ENCODE results near the gene ADGRB2.

Gene ADGRB2

DNA sequence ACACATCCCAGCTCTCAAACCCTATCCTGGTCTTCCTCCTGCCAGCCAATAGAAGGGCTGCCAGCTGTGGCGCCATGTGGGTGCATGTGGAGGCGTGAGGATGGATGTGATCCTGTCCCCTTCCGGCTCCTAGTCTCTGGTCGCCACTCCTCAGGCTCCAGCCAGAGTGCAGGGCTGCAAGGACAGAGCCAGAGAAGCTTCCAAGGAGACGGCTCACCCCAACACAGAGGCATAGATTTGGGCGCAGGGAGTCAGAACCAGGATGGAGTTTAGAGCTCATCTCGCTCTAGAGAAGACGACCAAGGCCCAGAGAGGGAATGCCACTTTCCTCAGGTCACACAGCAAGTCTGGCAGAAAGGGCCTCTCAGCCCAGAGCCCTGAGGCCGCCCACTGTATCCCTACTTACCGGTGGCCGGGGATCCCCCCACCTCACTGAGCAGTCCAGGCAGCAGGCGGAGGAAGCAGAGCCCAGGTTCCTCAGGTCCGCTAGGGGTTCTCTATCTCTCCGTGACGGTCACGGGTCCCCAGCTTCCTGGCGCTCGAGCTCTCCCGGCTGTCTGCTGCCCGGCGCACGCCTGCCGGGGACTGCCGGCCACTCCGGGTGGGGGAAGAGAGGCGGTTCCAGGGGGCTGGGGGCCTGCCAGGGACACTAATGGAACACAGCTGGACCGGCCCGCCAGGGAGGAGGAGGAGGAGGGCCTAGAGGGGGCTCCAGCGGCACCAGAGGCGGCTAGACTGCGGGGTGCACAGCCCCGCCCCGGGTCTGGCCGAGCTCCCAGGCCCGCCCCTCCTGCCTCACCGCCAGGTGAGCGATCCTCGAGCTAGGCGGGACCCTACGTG, 60.5 kb downstream of the ADGRB2 start, which contains the start of gene COL16A1:
COL16A1 (minus strand) TSS at position 587 of the 840 bp plus-strand sequence. CDS start 1,824 bp downstream, outside the sequence.
- no peak for DNase-seq (ENCODE audit: low read depth in 2 of 2)

- DNase-seq (ENCODE audit: low read depth in 2 of 2): no peak
Measured at GRCh38 chr1:31702836-31703404, 61.2 kb downstream of the ADGRB2 start.

DNA sequence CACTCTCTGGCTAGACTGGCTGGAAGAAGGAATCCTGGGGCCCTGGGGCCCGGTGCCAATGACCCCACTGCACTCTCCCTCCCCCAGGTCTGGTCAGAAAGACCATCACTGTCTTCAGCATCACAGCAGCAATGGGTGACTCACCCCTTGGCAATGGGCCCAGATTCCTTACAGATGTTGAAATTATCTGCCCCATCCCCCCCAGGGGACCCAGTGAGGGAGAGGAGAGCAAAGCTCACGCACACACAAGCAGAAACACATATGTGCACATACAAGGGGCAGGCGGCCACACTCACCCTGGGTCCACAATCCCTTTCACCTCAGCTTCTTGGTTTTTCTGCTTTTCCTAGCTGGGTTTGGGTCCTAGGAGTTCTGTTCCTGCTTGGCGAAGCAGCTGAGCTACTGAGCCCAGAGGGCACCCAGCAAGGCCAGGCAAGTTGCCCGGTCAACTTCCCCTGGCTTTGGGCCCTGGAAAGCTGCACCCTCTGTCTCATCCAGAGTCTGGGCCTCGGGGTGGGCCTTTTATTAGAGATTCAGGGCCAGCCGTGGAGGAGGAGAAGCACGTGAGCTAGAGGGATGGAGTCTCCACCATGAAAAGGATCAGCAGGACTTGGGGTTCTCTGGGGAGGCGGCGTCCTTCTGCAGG, 62.9 kb downstream of the ADGRB2 start:
- DNase-seq (ENCODE audit: low read depth in 2 of 2): no peak

- no peak for DNase-seq (ENCODE audit: low read depth in 2 of 2)
Measured at GRCh38 chr1:31700468-31701090, 63.6 kb downstream of the ADGRB2 start.

GRCh38 chr1:31699341-31699891, 64.7 kb downstream of the ADGRB2 start:
- DNase-seq (ENCODE audit: low read depth in 2 of 2): no peak

GRCh38 chr1:31697369-31697984, 66.7 kb downstream of the ADGRB2 start:
- DNase-seq (ENCODE audit: low read depth in 2 of 2): no peak

- no peak for DNase-seq (ENCODE audit: low read depth in 2 of 2)
Measured at GRCh38 chr1:31696242-31696641, 67.9 kb downstream of the ADGRB2 start.

GRCh38 chr1:31695327-31695726, 68.8 kb downstream of the ADGRB2 start:
- no peak for DNase-seq (ENCODE audit: low read depth in 2 of 2)

DNA sequence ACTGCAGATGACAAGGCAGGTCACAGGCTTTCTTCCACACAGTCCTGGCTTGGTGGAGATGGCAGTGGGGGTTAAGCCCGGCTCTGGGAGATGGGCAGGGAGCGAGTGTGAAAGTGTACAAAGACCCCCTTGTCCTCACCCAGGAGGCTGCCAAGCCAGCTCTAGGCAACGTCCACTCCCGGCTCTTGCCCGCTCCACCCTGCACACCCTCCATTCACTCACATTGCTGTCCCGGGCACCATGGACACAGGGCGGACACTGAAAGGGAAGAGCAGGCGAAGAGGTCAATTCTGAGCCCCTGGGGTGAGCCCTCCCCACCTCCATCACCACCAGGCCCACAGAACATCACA, 69.2 kb downstream of the ADGRB2 start:
- DNase-seq (ENCODE audit: low read depth in 2 of 2): no peak

- no peak for DNase-seq (ENCODE audit: low read depth in 2 of 2)
Measured at GRCh38 chr1:31694069-31694963, 69.8 kb downstream of the ADGRB2 start.

GRCh38 chr1:31693231-31693630, 70.9 kb downstream of the ADGRB2 start:
- no peak for DNase-seq (ENCODE audit: low read depth in 2 of 2)

GRCh38 chr1:31691951-31692350, 72.2 kb downstream of the ADGRB2 start:
- no peak for DNase-seq (ENCODE audit: low read depth in 2 of 2)

DNA sequence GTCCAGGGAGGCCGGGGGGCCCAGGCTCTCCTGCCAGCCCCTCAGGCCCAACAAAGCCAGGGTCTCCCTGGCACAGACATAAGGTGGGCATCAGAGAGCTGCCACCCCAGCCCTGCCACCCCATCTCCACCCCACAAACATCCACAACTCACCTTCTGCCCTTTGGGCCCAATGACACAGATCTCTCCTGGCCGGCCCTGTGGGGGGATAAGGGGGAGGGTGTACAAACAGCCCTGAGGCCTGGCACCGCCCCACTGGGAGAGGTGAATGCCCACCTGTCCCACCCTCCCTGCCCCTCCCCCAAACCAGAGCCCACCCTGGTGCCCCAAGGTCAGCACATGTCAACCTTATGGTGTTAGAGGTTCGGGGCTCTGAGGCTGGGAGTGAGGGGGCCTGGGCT, 72.7 kb downstream of the ADGRB2 start:
- DNase-seq (ENCODE audit: low read depth in 2 of 2): no peak

GRCh38 chr1:31690921-31691320, 73.2 kb downstream of the ADGRB2 start:
- DNase-seq (ENCODE audit: low read depth in 2 of 2): no peak

GRCh38 chr1:31689854-31690253, 74.3 kb downstream of the ADGRB2 start:
- DNase-seq (ENCODE audit: low read depth in 2 of 2): no peak

DNA sequence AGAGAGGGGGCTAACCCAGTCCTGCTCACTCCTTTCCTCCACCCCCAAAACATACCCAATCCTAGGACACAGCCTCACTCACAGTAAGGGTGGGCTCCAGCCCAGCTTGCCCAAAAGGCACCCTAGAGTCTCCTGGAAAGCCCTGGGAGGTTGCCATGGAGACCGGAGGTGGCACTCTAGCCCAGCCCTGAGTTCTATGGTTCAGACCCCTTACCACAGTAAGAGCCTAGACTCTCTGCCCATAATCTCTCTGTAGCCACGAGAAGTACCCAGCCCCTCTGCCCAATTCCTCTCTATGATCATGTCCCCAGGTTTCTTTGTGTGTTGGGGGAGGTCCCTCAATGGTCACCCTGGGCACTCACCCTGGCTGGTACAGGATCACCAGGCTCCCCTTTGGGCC, 74.8 kb downstream of the ADGRB2 start:
- no peak for DNase-seq (ENCODE audit: low read depth in 2 of 2)

DNA sequence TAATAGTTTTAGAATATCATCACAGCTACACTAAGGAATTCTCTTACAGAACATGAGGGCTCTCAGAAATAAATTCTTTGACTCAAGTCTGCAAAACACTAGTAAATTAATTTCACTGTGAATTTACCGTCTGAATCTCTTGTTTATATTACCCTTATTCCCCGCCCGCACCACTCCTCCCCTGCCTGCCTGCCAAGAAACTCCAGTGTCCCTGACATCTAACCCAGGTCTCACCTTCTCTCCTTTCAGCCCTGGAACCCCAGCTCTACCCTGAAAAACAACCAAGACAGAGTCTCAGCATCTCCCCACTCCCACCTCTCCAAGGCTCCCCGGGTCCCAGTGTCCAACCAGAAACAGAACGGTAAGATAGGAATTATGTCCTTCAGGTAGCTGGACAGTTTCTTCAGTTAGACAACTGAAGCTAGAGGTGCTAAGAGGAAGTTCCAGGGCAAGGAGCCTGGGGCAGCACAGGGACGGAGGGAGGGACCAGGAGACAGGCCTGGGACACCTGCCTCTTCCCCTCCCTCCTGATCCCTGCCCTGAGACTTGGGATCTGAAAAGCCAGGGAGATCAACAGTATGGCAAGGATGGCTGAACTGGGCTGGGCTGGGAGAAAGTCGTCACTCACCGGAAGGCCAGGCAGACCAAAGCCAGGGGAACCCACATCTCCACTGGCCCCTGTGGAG, 75.8 kb downstream of the ADGRB2 start:
- no peak for DNase-seq (ENCODE audit: low read depth in 2 of 2)

GRCh38 chr1:31687601-31688000, 76.5 kb downstream of the ADGRB2 start:
- no peak for DNase-seq (ENCODE audit: low read depth in 2 of 2)

GRCh38 chr1:31685795-31686194, 78.3 kb downstream of the ADGRB2 start:
- no peak for DNase-seq (ENCODE audit: low read depth in 2 of 2)

GRCh38 chr1:31683997-31684396, 80.1 kb downstream of the ADGRB2 start:
- no peak for DNase-seq (ENCODE audit: low read depth in 2 of 2)

All from stimulated activated CD4-positive, alpha-beta T cell treated with anti-CD3 and anti-CD28 coated beads, Interleukin-4, amount 100 ng/mL, for 48 hours (primary cell).